C4-2B (cell line): Measurements from ENCODE around the gene LAMA5.

Source experiments
- H3K27ac ChIP-seq: fragments of 450-650 bp; 2 replicates; pipeline ENCODE4 v1.5.1; 2017
- ZFX ChIP-seq: fragments of 450-650 bp; IDR thresholded peaks from 2 replicates; pipeline ENCODE4 v1.6.1; 2017
- TF ChIP-seq, protein P1 (sequence below): fragments of 450-650 bp; conservative IDR thresholded peaks from 2 replicates; pipeline ENCODE4 v1.5.1; 2017; ENCODE audit warnings: mild to moderate bottlenecking

The LAMA5 gene

DNA sequence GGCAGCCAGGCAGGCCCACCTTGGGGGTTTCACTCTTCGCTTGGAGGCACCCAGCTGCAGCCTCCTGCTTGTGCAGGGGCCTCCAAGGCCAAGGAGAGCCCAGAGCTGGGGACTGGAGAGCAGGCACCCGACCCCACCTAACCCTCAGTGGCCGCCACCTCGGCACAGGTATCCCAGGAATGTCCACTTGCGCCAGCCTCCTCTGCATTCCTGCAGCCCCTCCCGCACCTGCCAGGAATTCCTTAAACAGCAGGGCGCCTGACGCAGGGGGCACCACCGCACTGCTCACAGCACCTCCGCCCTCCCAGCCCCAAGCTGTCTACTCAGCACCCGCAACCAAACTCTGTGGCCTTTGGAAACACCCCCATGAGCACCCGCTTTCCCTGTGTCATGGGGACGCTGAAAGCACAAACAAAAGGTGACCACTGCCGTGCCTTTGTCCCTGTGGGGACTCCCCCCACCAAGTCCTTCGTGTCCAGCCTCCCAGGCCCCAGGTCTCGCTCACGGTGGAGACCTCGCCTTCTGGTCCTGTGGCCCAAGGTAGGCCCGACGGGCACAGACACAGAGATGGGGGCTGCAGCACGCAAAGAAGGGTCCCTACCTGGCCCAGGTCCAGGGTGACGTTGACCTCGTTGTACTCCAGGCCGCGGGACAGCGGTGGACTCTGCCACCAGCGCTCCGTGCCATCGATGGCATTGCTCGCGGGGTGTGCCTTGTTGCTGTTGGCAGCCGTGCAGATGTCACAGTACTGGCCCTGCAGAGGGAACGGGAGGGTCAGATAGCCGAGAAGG, 5.1 kb downstream of the LAMA5 start:
- no peak overlapping the region for H3K27ac ChIP-seq
- TF ChIP-seq, protein P1, sequence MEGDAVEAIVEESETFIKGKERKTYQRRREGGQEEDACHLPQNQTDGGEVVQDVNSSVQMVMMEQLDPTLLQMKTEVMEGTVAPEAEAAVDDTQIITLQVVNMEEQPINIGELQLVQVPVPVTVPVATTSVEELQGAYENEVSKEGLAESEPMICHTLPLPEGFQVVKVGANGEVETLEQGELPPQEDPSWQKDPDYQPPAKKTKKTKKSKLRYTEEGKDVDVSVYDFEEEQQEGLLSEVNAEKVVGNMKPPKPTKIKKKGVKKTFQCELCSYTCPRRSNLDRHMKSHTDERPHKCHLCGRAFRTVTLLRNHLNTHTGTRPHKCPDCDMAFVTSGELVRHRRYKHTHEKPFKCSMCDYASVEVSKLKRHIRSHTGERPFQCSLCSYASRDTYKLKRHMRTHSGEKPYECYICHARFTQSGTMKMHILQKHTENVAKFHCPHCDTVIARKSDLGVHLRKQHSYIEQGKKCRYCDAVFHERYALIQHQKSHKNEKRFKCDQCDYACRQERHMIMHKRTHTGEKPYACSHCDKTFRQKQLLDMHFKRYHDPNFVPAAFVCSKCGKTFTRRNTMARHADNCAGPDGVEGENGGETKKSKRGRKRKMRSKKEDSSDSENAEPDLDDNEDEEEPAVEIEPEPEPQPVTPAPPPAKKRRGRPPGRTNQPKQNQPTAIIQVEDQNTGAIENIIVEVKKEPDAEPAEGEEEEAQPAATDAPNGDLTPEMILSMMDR = no peak
- no peak for TF ChIP-seq ZFX

DNA sequence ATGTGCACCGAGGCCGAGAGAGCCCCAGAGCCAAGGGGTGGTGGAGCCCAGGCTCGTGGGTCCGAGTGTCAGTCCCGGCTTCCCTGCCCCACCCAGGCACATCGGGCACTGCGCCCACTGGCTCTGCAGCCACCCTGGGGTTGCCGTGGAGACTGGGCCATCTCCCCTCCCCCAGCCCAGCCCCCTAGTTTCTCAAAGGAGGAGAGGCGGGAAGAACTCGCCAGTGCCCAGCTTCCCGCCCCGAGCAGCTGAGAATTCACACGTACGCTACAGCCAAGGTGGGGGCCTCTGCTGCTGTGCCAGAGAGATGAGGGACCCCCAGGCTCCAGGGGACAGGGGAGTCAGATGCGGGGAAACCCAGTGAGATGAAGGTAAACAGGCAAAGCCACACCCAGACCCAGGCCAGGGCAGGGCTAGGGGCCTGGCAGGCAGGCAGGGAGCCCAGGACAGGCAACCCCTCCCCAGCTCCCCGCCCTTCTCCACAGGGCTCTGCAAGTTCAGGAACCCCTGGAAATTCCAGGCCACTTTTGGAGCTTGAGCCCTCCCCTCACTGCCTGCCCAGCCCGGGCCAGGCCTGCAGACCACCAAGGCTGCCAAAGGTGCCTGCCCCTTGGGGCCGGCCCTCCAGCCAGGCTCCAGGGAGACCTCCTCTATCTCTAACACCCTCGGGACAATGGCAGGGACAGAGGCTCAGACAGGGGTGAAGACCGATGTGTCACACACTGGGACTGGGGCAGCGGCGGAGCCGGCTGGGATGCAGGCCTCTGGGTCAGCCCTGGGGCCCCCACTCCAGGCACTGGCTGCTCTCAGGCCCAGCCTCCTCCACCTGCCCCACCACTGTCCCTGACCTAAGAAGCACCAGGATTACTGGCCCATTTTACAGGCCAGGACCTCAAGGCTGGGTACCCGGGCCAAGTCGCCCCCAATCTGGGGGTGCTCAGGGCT, 6.0 kb downstream of the LAMA5 start:
- TF ChIP-seq, protein P1 = no peak
- TF ChIP-seq ZFX = no peak
- no peak overlapping the region for H3K27ac ChIP-seq

DNA sequence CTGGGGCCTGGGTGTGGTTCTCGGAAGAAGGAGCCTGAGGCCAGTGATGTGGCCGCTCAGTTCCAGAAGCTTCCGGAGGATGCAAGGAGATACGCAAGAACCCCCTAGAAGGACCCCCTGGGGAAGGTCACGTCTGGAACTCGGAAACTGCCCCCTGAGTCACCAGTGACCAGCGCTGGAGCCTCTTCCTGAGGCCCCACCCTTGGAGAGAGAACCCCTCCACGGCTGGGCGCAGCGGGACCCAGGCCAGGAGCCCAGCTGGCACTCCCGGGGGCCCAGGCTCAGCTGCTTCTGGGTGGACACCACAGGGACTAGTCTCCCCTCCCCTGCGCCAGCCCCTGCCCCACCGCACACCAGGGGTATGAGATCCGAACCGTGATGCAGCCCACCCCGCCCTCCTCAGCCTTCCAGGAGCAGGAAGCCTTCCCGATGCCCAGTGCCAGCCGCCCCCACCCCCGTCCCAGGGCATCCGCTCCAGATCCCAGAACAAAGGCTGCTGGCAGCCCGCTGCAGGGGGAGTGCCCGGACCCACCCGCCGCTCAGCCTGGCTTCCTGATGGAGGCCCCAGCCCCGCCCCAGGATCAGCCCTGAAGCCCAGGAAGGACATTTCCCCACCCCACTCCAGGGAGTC, 7.5 kb downstream of the LAMA5 start:
- peak overlapping the region; percentile 98 for H3K27ac ChIP-seq
- no peak for TF ChIP-seq ZFX
- TF ChIP-seq, protein P1 = no peak

DNA sequence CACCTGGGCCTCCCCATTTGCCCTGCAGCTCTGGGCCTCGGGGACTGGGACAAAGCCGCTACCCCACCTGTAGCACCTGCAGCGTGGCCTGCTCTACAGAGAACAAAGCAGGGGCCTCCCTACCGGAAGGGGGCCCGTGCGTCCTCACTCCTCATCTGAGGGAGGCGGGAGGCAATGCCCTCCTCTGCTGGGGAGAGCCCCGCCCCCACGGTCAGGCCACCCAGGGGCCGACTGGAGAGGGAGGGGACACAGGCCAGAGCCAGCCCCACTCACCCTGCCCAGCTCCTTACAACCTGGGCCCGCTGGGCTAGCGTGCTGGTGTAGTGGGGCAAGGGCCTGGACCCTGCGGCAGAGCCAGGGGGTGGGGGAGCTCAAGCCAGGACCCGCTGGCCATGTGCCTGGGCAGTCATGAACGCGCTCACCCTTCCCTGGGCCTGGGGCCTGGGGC, 8.0 kb downstream of the LAMA5 start:
- peak overlapping the region; percentile 98 for H3K27ac ChIP-seq
- TF ChIP-seq, protein P1 = no peak
- TF ChIP-seq ZFX = no peak

DNA sequence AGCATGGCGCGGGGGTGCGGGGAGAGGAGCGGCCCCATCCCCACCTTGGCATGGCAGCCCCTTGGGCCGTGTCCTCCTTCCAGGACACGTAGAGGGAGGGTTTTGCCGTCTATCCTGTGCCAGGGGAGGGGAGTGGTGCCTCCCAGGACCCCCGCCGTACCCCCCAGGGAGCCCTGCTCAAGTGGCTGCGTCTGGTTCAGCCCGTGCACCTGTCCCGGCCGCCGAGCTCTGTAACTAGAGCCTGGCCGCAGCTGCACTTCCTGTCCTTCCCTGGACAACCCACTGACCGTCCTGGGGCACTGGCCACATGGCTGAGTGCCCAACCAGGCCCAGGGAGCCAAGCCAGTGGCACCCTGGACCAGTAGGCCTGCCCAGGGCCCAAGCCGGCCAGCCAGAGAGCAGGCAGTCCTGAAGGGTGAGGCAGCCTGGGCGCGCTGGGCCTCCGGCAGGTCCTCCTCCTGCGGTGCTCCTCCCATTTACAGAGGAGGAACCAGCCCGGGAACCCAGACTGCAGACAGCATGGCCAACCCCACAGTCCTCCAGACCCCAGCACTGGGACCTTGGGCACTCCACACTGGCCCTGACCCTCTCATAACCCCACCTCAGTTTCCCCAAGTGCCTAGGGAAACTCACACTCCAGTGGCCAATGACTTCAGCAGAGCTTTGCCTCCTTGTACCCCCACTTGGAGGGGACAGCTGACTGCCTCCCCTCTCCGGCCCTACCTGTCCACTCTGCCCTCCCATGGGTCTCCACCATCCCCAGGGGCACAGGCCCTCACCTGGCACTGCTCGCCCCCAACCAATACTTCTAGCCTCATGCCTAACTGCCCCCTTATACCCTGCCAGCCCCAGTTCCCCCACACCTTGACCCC, 8.7 kb downstream of the LAMA5 start:
- TF ChIP-seq, protein P1 = no peak
- TF ChIP-seq ZFX = no peak
- H3K27ac ChIP-seq = peak overlapping the region; percentile 98

DNA sequence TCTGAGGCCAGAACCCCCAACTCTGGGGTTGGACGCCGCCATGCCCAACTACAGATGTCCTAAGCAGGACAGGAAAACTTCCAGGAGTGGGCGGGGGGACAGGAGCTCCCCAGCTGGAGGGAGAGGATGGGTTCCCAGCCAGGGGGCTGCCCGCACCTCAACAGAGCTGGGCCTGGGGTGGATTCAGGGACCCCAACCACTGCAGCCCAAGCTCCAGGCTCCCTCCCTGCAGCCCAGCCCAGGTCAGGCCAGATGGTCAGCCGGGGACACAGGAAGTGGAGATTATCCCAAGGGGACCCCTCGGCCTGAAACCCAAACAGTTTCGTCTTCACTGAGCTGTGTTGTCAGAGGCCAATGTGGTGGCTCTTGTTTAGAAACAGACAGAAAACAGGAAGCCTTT, 9.4 kb downstream of the LAMA5 start:
- peak overlapping the region; percentile 98 for H3K27ac ChIP-seq
- no peak for TF ChIP-seq ZFX
- TF ChIP-seq, protein P1 = no peak
